GM12891 (cell line): ENCODE results near the gene OR10P1.

Source experiments
- PAX5 ChIP-seq: IDR thresholded peaks from 2 replicates; pipeline ENCODE4 v1.6.1; 2011; ENCODE audit warnings: low read length, moderate library complexity, mild to moderate bottlenecking; ENCODE audit not compliant: insufficient read depth, severe bottlenecking
- POLR2A ChIP-seq: IDR thresholded peaks from 2 replicates; pipeline ENCODE4 v1.6.1; 2011; ENCODE audit warnings: low read depth, low read length, control low read depth
- POLR2AphosphoS5 ChIP-seq: IDR thresholded peaks from 2 replicates; pipeline ENCODE4 v1.6.1; 2011; ENCODE audit warnings: low read depth, low read length, control low read depth
- SPI1 ChIP-seq: IDR thresholded peaks from 2 replicates; pipeline ENCODE4 v1.6.1; 2011; ENCODE audit warnings: low read depth, low read length, control low read depth
- TAF1 ChIP-seq: IDR thresholded peaks from 2 replicates; pipeline ENCODE4 v1.6.1; 2011; ENCODE audit warnings: low read depth, low read length, control low read depth

DNA sequence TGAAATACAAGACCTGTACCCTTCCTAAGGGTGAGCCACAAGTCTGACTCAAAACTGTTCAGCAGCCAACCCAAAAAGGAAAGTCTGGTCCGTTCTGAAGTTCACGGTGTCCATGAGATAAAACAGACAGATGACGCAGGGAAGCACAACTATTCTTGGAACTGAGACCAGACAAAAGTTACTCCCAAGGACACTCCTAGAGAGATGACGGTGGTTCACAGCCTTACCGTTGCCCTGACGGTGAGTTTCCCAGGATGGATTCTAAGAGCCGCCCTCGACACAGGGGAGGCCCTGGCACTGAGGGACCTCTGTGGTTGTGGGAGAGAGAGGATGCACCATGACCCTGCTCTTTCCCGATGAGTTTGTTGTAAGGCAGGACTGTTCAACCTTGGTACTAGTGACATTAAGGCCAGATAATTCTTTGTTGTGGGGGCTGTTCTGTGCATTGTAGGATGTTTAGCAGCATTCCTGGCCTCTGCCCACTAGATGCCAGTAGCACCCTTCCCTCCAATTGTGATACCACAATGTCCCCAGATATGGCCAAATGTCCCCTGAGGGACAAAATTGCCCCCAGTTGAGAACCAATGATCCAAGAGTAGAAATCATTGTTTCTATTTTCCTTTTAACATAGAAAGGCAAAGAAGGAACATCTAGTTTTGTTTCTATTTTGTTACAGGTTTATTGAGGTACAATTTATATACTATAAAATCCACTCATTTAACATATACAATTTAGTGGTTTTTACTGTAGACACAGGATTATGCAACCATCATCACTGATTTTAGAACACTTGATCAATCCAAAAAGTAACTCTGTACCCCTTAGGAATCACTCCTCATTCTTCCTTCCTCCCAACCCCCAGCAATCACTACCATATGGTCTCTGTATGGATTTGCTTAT, 23.0 kb downstream of the OR10P1 start:
- TF ChIP-seq POLR2A (no peak), PAX5 (no peak), SPI1 (no peak), POLR2AphosphoS5 (no peak), TAF1 (no peak)
